Frontal cortex (tissue), 4 donors: ENCODE data around the gene TEX2. TPM values are rescaled to one million over a fixed set of nuclear protein-coding genes. Genes with fewer than 3 reads are reported as not detected.
"Not testable (repeated sequence)": the region's sequence is repeated elsewhere in the genome, so short reads cannot be mapped to it uniquely, and the experiment has no call there.

Source experiments
- DNase-seq, 2 donors: peaks; one replicate each; pipeline ENCODE4 v3.0.0; 2012; ENCODE audit warnings: low spot score in 2 of 2
- FAIRE-seq: peaks from 2 replicates; lab custom pipeline; 2012; peaks lifted over from hg19 to GRCh38; lab: Jason Lieb, UNC
- total RNA-seq: library from RNA; depleted of rRNA; stranded (reverse); fragments of >200 nt; gene quantifications from one replicate; pipeline ENCODE4 v1.2.3, GENCODE V29; 2014
- donor health status: control.
- donor health status: control.
- donor health status: control.

Gene TEX2
- total RNA-seq, 1 donor from 2014 or later: 31.8 TPM

DNA sequence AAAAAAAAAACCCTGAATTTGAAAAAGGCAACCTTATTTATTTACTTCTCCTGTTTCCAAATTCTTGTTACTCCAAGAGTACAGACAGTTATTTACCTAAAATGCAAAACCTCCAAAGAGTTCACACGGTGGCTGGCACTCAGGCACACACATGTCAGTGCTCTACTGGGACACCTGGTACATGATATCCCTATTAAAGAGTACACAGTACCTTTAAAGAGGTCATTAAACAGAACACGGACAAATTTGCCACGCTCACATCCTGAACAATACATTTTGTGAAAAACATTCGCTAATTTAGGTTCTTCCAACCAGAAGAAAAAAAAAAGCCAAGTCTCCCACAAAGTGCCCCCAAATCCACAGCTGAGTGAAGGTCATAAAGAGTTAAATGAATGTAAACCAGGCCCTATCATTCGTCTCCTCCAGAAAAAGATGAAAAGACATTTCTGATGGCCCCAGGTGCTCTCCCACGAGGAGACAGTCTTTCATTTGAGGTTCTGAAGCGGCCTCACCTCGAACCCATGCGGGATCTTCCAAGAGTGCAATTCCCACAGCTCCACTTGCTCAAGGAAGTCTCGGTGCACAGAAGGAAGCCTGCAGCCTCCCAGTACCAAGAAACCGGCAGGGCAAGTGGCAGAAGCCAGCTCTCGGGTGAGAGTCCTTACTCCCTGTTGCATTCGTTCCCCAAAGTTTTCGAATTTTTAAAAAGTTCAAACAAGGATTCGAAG lies 134.1 kb downstream of the TEX2 start:
- FAIRE-seq: no peak

DNA sequence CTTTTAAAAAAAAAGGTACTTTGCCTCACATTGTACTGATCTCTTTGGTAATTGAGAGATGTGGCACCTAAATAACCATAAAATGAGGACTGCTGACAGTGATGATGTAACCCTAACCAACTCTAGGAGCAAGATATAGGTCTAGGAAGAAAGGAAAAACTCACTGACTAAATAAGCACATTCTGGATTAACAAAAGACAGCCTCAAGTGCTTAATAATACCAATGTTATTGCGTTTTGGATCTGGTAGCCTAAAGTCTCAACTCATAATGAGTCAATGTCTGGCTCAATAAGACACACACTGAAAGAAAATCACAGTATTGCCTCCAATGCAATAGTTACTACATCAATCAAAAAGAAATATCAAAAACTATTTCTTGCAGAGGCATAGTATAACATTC lies 136.1 kb downstream of the TEX2 start:
- no peak for FAIRE-seq

More for the DNA sequence above, 134.1 kb downstream of the TEX2 start:
- DNase-seq: no peak

DNA sequence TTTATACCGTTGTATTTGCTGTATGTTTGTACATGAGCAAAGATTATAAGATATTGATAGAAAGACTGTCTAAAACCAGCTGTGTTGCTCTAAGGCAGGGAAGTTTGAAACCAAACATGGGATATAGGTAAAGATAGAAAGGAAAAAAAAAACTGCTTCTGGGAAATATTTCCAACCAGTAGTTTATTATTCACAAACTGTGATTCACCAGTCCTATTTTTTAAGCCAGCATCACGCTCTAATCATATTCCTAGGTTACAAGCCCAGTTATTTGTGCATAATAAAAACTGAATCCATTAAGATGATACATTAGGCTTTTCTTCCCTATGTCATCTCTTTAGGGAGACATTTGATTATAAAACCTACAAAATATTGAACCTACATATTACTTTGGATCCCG lies 137.1 kb downstream of the TEX2 start:
- no peak for DNase-seq
- no peak for FAIRE-seq

More for the DNA sequence above, 136.1 kb downstream of the TEX2 start:
- DNase-seq: no peak

DNA sequence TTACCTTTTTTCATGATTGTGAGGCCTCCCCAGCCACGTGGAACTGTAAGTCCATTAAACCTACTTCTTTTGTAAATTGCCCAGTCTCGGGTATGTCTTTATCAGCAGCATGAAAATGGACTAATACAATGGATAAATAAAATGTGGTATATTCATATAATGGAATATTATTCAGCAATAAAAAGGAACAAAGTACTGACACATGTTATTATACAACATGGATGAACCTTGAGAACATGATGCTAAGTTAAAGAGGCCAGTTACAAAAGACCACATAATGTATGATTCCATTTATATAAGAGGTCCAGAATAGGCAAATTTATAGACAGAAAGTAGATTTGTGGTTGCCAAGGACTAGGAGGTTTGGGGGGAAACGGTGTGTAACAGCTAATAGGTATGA lies 138.5 kb downstream of the TEX2 start:
- DNase-seq: no peak
- no peak for FAIRE-seq

DNA sequence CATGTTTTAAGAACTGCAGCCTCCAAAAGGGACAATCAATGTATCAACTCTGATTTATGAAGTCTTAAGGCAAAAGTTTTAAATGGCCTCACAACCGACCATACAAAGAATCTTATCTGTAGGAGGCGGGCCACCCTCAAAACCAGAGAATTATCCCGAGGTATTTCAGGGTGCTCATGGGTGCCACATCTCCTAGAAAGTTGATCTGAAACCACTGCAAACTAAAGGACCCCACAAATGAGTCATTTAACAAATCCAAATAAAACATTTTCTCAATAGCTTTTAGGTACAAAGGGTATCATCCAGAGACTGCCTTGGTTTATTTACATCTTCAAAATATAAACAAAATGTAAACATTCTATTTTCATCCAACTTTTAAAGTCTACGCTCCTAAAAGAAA lies 139.9 kb downstream of the TEX2 start:
- DNase-seq (no peak), FAIRE-seq (no peak)

DNA sequence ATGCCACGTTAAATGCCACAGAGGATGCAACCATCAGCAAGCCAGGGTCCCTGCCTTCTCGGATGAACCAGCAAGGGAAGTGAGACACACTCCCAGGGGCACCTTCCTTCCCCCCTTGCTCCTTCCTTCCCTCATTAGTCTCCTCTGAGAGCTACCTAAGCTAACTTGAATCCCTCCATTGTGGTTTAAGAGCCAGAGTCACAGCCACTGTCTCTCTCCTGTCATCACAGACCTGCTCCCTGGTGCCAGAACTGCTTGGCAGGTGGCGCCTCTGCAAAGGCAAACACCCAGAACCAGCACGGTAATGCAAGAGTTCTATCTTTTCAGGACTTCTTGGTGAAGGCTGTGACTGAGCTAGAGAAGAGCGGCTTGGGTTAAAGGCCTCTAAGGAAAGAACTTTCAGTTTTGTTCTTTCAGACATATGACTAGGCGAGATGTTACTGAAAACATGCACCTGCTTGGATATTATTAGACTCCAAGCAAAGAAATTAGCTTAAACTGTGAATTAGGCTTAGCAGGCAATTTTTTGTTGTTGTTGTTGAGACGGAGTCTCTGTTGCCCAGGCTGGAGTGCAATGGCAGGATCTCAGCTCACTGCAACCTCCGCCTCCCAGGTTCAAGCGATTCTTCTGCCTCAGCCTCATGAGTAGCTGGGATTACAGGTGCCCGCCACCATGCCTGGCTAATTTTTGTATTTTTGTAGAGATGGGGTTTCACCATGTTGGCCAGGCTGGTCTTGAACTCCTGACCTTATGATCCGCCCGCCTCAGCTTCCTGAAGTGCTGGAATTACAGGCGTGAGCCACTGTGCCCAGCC lies 141.9 kb downstream of the TEX2 start:
- FAIRE-seq, DNase-seq: not testable (repeated sequence)

DNA sequence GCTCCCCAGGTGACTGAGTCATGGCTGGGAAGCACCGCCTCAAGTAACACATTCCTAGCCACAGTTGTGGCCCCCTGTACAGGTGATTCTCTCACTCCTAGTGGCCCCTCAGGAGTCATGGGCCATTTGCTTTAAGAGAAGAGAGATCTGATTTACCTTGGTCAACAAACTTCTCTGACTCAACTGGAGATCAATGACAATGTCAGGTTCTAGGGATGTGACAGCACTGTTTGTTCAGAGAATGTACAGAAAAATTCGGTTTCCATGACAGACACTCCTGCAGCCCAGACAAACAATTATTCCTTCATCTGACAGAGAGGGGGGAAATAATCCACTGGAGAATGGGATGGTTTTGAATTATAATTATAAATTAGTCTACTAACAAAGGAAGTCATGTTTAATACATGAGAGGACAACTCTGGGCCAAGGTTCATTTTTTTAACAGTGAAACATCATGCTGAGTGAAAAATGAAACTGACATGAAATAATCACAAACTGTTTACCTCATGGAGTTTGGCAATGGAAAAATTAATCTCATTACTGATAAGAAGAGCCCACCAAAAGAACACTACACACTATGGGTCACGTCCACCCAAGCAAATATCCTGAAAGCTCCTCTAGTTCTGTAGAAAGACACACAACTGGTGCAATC lies 142.8 kb downstream of the TEX2 start:
- no peak for DNase-seq
- no peak for FAIRE-seq

- FAIRE-seq: no peak
- no peak for DNase-seq
These were observed 144.8 kb downstream of the TEX2 start for GRCh38 chr17:64117981-64118979.

DNA sequence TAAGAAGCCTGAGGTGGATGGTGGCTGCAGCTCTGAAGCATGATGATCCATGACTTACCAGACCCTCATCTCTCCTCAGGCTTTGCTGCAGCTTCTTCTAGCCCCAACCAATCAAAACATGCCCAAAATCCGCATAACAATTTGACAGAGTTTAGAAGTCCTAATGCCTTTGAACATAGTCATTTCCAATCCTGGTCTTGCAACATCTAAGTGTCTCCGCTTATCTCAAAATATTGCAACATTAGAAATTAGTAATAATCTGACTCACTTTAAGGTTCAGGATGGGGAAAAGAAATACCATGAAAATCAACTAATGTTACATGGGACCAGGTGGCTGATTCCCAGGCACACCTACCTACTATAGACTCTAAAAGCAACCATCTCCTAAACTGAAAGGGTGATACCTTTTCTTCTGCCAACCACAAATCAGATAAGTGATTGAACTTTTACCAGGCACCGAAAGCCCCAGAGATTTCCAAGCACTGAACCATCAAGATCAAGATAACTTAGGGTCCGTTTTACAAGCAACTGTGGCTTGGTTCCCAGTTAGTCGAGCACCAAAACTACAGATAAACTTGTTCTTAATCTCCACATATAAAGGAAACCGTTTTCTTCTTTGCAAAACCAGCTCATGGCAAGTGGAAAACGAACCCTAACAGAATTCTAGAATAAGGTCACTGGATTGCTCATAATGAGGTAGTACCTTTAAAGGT lies 147.1 kb downstream of the TEX2 start:
- FAIRE-seq (no peak), DNase-seq (no peak)

DNA sequence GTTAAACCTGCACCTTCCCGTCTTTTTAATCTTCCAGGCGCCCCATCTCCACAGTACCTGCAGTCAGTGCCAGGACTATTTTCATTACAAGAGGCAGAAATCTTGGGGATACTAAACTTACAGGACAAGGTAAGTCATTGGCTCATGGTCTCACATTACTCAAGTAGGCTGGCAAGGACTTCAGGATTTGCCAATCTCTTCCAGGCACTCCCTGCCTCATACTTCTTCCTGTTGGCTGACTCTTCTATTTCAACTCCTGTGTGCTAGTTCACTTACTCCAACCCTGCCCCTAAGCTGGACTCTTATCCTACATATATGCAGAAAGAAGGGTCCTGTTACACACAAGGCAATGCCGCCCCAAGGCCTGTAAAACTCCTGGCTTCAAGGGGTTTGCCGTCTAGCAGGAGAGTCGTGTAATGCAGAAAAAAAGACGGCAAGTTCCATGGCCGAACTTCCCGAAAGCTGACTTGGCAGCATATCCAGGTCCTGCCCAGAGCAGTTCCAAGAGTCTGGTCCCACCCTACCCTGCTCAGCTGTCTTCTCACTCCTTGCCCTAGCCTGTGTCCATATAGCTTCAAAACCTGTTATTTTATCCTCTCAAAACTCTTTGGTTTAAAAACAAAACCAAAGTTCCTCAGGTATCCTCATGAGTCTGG lies 147.9 kb downstream of the TEX2 start:
- no peak for DNase-seq
- no peak for FAIRE-seq

DNA sequence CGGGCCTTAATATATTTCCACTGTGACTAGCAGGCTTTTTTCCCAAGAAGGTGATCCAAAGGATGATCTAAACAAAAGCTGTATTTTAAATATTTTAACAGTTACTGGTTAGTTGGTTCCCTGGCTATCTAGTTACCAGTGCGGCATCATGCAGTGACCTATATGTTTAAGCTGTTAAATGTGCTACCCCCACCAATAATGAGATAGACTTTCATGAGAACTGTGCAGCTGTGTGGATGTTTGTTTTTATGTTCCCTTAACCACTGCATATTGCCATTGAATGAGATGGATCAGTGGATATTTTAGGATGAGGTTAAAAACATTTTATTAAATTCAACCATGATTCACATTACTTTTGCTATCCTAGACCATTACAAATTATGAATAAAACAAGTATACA lies 150.1 kb downstream of the TEX2 start:
- FAIRE-seq (no peak), DNase-seq (no peak)

GRCh38 chr17:64111831-64112230 lies 151.2 kb downstream of the TEX2 start:
- DNase-seq (no peak), FAIRE-seq (no peak)

DNA sequence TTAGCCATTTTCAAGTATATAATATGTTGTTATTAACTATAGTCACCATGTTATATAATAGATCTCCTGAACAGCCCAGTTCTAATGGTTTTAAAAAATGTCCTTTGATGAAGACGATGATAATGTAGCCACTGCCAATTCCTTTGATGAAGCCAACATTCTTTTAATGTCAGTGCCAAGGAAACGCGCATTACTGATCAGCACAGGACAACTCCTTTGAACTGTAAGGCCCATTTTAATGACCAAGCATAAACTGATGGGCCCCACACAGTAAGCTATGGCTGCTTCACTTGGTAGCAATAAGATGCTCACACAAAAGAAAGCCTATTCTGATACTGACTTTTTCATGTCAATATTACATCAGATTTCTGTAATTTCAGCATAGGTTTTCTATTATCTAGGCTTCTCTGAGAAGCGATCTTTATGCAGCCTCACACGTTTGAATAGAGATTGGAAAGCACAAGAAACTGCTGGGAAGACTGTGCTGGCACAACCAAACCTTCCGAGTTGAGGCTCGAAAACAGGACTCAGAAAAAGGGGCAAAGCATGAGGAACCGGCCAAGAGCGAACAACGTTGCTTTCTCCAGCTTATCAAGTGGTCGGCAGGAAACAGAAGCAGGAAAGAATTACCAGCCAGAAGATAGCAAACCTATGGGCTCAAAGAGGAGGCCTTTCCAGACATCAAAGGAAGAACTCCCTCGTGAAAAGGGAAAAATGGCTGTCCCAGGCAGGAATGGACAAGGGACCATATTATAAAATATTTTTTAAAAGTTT lies 152.5 kb downstream of the TEX2 start:
- no peak for DNase-seq
- FAIRE-seq: no peak

DNA sequence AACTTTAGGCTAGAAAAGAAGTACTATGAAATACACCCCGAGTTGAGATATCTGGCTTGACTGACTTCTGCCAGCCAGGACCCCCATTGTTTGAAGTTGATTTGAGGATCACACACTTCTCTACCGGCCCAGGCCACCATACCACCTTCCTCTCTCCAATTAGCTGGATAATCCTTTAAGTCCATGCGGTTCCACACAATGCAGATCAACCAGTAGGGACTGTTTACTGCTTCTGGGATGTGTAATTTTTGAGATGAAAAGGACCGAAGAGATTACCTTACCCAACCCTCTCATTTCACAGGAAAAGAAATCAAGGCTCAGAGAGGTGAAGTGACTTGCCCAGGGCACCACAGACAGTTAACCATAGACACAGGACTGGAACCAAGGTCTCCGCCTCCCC lies 153.7 kb downstream of the TEX2 start:
- FAIRE-seq: no peak

GRCh38 chr17:64107500-64108236 lies 155.4 kb downstream of the TEX2 start:
- no peak for FAIRE-seq
- DNase-seq: no peak

More for the DNA sequence above, 153.7 kb downstream of the TEX2 start:
- no peak for DNase-seq

DNA sequence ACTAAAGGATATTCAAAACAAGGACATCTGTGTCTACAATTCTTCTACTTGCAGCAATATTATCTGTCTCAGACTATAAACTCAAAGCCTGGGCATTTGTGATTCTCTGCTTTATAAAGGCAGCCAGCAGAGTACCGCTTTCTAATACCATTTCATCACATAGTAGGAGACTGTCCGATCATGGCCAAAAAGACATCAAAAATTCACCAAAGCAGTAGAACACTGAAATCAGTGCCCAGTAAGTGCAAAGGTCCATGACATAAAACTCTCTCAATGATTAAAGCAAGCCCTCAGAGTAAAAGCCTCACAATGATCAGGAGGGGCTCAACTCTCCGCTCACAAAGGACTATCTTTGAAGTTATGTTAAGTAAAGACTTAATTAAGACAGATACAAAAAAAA lies 156.1 kb downstream of the TEX2 start:
- DNase-seq (no peak), FAIRE-seq (no peak)
